Uterus (tissue), 4 donors: Measurements from ENCODE around the gene RMRP. TPM values are rescaled to one million over a fixed set of nuclear protein-coding genes. Genes with fewer than 3 reads are reported as not detected.
"Not testable (repeated sequence)": the region's sequence is repeated elsewhere in the genome, so short reads cannot be mapped to it uniquely, and the experiment has no call there.

Source experiments
- DNase-seq, 2 donors: peaks; one replicate each; pipeline ENCODE4 v3.0.0-alpha.2; 2019 to 2020
- H3K27ac ChIP-seq, 2 donors: fragments of 200-600 bp; sonication (generic); 1 replicate in 1 of 2; 2 replicates in 1 of 2; pipeline ENCODE4 v1.5.1; 2016 to 2018
- H3K27me3 ChIP-seq, 2 donors: fragments of 200-600 bp; sonication (generic); one replicate each; pipeline ENCODE4 v1.5.1; 2018 to 2019; ENCODE audit warnings: control low read depth in 1 of 2
- H3K36me3 ChIP-seq, 2 donors: fragments of 200-600 bp; sonication (generic); one replicate each; pipeline ENCODE4 v1.5.1; 2019; ENCODE audit warnings: control low read depth in 1 of 2
- H3K4me1 ChIP-seq, 2 donors: fragments of 200-600 bp; sonication (generic); one replicate each; pipeline ENCODE4 v1.5.1; 2018 to 2019; ENCODE audit warnings: control low read depth in 1 of 2
- H3K4me3 ChIP-seq, 2 donors: fragments of 200-600 bp; sonication (generic); 1 replicate in 1 of 2; 2 replicates in 1 of 2; pipeline ENCODE4 v1.5.1; 2018 to 2019; ENCODE audit warnings: mild to moderate bottlenecking in 1 of 2
- H3K9me3 ChIP-seq, 2 donors: fragments of 200-600 bp; sonication (generic); one replicate each; pipeline ENCODE4 v1.5.1; 2019; ENCODE audit warnings: control low read depth in 1 of 2
- CTCF ChIP-seq, 4 experiments: fragments of 200-600 bp in 2 of 4; fragments of 450-650 bp in 2 of 4; sonication (generic) in 2 of 4; IDR thresholded peaks; one replicate each; pipeline ENCODE4 v1.5.1; 2016 to 2019; ENCODE audit warnings: antibody characterized with exemption in 4 of 4, mild to moderate bottlenecking in 2 of 4, moderate library complexity in 1 of 4
- POLR2A ChIP-seq, 2 donors: fragments of 450-650 bp; IDR thresholded peaks; one replicate each; pipeline ENCODE4 v1.6.1; 2016; ENCODE audit warnings: antibody characterized with exemption in 2 of 2, mild to moderate bottlenecking in 1 of 2, moderate library complexity in 1 of 2
- intact Hi-C: fragments of 100-400 bp; cut with DNase I; formaldehyde crosslinking; loops from one replicate; pipeline ENCODE4 v1.15.1; 2023; ENCODE audit warnings: low total_unique reads
- total RNA-seq, 4 donors: library from RNA; depleted of rRNA in 3 of 4; stranded (reverse); fragments of >200 nt in 3 of 4; gene quantifications; one replicate each; pipeline versions ENCODE4 v1.1.0 to v1.2.4, GENCODE V29; 2014 to 2023
- donor health status: DM: yes; HTN: yes; CAD: no.

Gene RMRP
- total RNA-seq, 4 donors from 2014 or later = 2,632 to 57,722 (median 9,015) TPM

DNA sequence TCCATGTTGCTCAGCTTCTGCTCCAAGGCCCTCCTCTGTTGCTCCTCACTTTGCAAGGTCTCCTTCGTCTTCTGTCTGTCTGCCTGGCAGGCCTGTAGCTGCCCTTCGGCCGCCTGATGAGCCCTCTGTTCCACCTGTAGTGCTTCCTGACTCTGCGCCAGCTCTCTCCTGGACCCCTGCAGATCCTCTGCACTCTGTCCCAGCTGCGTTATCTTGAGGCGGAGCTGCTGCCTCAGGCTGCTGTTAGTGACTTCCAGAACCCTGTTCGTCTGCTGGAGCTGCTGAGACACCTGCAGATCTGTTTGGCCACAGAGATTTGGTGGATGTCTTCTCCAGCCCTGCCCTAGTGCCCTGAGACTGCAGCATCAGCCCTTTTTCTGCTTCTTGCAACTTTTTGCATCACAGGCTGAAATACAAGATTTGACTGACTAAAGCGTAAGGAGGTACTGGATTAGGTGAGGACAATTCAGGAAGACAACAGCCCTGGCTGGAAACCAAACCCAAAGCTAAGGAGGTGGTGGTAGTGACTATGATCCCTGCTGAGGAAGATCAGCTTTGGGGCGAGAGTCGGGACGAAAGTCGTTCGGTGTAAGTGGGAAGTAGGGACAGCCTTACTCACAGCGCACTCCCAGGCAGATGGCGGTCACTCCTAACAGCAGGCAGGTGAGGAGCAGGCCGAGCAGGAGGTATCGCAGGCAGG lies 41.7 kb downstream of the RMRP start:
- Histone ChIP-seq H3K4me1 (no peaks in the 10 kb centered on the region), H3K27ac (no peak overlapping the region), H3K36me3 (no peaks in the 10 kb centered on the region), H3K27me3 (no peaks in the 10 kb centered on the region), H3K9me3 (no peaks in the 10 kb centered on the region), H3K4me3 (no peak overlapping the region)
- intact Hi-C loops = no loop called here
- no peak for DNase-seq
- TF ChIP-seq CTCF (IDR thresholded peaks at IDR 0.05) = no peak
- no peak for TF ChIP-seq POLR2A (IDR thresholded peaks at IDR 0.05)

DNA sequence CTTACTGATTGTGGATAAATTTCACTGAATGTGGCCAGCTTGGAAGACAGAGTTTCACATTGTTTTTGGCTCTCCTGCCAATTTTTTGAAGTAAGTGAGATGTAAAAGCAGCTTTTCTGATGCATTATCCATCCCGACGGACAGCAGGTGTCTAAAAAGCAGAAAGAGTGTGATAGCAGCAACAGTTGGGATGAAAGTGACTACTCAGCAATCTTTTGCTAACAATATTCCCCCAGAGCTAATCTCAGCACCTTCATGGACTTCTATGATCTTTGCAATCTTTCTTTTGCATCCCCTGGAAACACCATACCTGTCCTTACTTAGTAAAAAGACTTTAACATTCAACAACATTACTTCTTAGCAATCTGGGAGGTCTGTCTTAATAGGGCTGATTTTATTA lies 45.0 kb downstream of the RMRP start:
- H3K4me1 ChIP-seq = no peaks in the 10 kb centered on the region
- DNase-seq = no peak
- no peak for TF ChIP-seq POLR2A (IDR thresholded peaks at IDR 0.05)
- TF ChIP-seq CTCF (IDR thresholded peaks at IDR 0.05) = no peak
- H3K27ac ChIP-seq = no peak overlapping the region
- no peaks in the 10 kb centered on the region for H3K27me3 ChIP-seq
- intact Hi-C loops = no loop called here
- H3K9me3 ChIP-seq = no peaks in the 10 kb centered on the region
- H3K36me3 ChIP-seq = no peaks in the 10 kb centered on the region
- H3K4me3 ChIP-seq = no peak overlapping the region

- H3K36me3 ChIP-seq, intact Hi-C loops, H3K27me3 ChIP-seq, DNase-seq, H3K9me3 ChIP-seq, H3K4me1 ChIP-seq, H3K4me3 ChIP-seq, H3K27ac ChIP-seq: not testable (repeated sequence)
Measured at GRCh38 chr9:35612066-35612465, 45.8 kb downstream of the RMRP start.

- intact Hi-C loops = no loop called here
- Histone ChIP-seq H3K4me3 (no peak overlapping the region), H3K9me3 (no peaks in the 10 kb centered on the region), H3K27ac (no peak overlapping the region), H3K27me3 (no peaks in the 10 kb centered on the region), H3K4me1 (no peaks in the 10 kb centered on the region), H3K36me3 (no peaks in the 10 kb centered on the region)
- DNase-seq = peak in 1 of 2 donors; percentile 50
- TF ChIP-seq POLR2A (IDR thresholded peaks at IDR 0.05) (no peak), CTCF (IDR thresholded peaks at IDR 0.05) (peak; percentile 31 to 65 (median 46))
Measured at GRCh38 chr9:35611230-35611797, 46.5 kb downstream of the RMRP start.

DNA sequence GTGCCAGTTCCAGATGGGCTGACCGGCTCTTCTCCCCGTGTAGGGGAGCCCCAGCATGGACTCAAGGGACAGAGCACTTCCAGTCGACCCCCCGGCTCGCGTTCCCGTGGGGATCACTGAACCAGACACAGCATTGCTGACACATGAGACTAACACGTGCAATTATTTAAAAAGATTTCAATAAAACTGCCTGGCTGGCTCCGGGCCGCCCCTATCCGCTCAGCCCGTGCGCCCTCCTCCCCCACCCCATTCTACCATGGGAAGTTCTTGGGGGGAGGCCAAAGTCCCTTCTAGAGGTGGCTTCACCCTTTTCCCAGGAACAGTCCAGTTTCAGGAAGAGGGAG lies 48.0 kb downstream of the RMRP start:
- TF ChIP-seq POLR2A (IDR thresholded peaks at IDR 0.05) (no peak), CTCF (IDR thresholded peaks at IDR 0.05) (no peak)
- DNase-seq = no peak
- no peak overlapping the region for H3K4me3 ChIP-seq
- no peaks in the 10 kb centered on the region for H3K9me3 ChIP-seq
- intact Hi-C loops = no loop called here
- H3K27ac ChIP-seq = no peak overlapping the region
- no peaks in the 10 kb centered on the region for H3K4me1 ChIP-seq
- H3K27me3 ChIP-seq = no peaks in the 10 kb centered on the region
- H3K36me3 ChIP-seq = no peaks in the 10 kb centered on the region
